Measurements from ENCODE around the gene TTC7B.

GRCh38 chr14:90616313-90616712 is 199.9 kb downstream of the TTC7B start:
- no peak for TF ChIP-seq CTCF (IDR thresholded peaks at IDR 0.05)
- TF ChIP-seq EZH2 (IDR thresholded peaks at IDR 0.05; ENCODE audit: borderline replicate concordance, insufficient read depth, low read depth, low read length, poor library complexity, severe bottlenecking) = no peak
